Breast epithelium (tissue), 3 donors: ENCODE measurements around the gene ZNF664.

Source experiments
- POLR2AphosphoS5 ChIP-seq, 3 donors: sonication (generic); formaldehyde crosslinking; IDR thresholded peaks; one replicate each; pipeline ENCODE4 v1.6.1; 2017; ENCODE audit warnings: antibody characterized with exemption in 3 of 3
- TF ChIP-seq, protein P1 (sequence below), 3 donors: fragments of 450-650 bp; IDR thresholded peaks; one replicate each; pipeline ENCODE4 v1.5.1; 2016 to 2017; ENCODE audit warnings: antibody characterized with exemption in 3 of 3, mild to moderate bottlenecking in 3 of 3, moderate library complexity in 3 of 3

DNA sequence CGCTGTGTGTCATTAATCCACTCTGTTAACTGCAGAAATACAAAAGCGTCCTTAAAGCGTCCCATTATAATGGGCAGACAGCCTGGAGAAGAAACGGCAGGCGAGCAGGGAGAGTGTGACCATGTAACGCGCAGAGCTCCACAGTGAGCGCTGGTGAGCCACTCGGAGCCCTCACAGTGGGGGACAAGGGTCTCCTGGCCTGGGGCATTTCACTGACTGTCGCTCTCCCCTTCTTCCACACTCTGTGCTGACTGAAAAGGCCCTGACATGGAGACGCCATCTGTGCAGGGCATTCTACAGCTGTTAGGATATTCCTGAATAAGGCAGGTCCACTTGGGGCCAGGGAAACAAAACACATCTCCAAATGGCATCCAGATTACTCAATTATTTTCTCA, 24.6 kb upstream of the ZNF664 start:
- TF ChIP-seq, protein P1, sequence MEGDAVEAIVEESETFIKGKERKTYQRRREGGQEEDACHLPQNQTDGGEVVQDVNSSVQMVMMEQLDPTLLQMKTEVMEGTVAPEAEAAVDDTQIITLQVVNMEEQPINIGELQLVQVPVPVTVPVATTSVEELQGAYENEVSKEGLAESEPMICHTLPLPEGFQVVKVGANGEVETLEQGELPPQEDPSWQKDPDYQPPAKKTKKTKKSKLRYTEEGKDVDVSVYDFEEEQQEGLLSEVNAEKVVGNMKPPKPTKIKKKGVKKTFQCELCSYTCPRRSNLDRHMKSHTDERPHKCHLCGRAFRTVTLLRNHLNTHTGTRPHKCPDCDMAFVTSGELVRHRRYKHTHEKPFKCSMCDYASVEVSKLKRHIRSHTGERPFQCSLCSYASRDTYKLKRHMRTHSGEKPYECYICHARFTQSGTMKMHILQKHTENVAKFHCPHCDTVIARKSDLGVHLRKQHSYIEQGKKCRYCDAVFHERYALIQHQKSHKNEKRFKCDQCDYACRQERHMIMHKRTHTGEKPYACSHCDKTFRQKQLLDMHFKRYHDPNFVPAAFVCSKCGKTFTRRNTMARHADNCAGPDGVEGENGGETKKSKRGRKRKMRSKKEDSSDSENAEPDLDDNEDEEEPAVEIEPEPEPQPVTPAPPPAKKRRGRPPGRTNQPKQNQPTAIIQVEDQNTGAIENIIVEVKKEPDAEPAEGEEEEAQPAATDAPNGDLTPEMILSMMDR (IDR thresholded peaks at IDR 0.05), result no peak
- TF ChIP-seq POLR2AphosphoS5 (IDR thresholded peaks at IDR 0.05), result no peak
